GM06990 (cell line): ENCODE results near the gene RPL22L1.
"Not testable (repeated sequence)": the region's sequence is repeated elsewhere in the genome, so short reads cannot be mapped to it uniquely, and the experiment has no call there.

Source experiments
- DNase-seq: peaks from one replicate; pipeline ENCODE4 v3.0.0-alpha.2; 2011; ENCODE audit not compliant: insufficient read length; ENCODE audit errors: extremely low read depth
- H3K27me3 ChIP-seq: replicated peaks from 2 replicates; pipeline ENCODE4 v1.6.0; 2011; ENCODE audit warnings: low read length; ENCODE audit not compliant: control insufficient read depth, insufficient read depth
- H3K36me3 ChIP-seq: 2 replicates; pipeline ENCODE4 v1.5.1; 2011; ENCODE audit warnings: low read length; ENCODE audit not compliant: control insufficient read depth, insufficient read depth
- H3K4me3 ChIP-seq: replicated peaks from 2 replicates; pipeline ENCODE4 v1.5.1; 2011; ENCODE audit warnings: low read depth, mild to moderate bottlenecking, control low read depth, low read length
- CTCF ChIP-seq: IDR thresholded peaks from 2 replicates; pipeline ENCODE4 v1.5.1; 2011; ENCODE audit warnings: low read length, control low read depth, mild to moderate bottlenecking, inconsistent platforms; ENCODE audit not compliant: insufficient read depth, poor library complexity, severe bottlenecking

Gene RPL22L1

GRCh38 chr3:170903123-170903522, 33.1 kb upstream of the RPL22L1 start:
- H3K36me3 ChIP-seq: no peaks in the 10 kb centered on the region
- no peak for DNase-seq
- no peak for TF ChIP-seq CTCF
- no peaks in the 10 kb centered on the region for H3K27me3 ChIP-seq
- no peak overlapping the region for H3K4me3 ChIP-seq

- Histone ChIP-seq H3K27me3 (no peaks in the 10 kb centered on the region), H3K4me3 (no peak overlapping the region), H3K36me3 (no peaks in the 10 kb centered on the region)
- no peak for TF ChIP-seq CTCF
- no peak for DNase-seq
Measured at GRCh38 chr3:170899455-170899854, 29.5 kb upstream of the RPL22L1 start.

GRCh38 chr3:170897978-170898377, 28.0 kb upstream of the RPL22L1 start:
- no peak for TF ChIP-seq CTCF
- Histone ChIP-seq H3K4me3 (no peak overlapping the region), H3K36me3 (no peaks in the 10 kb centered on the region), H3K27me3 (no peaks in the 10 kb centered on the region)
- no peak for DNase-seq

GRCh38 chr3:170897199-170897598, 27.2 kb upstream of the RPL22L1 start:
- DNase-seq, H3K27me3 ChIP-seq, H3K36me3 ChIP-seq, H3K4me3 ChIP-seq: not testable (repeated sequence)

- Histone ChIP-seq H3K4me3 (no peak overlapping the region), H3K36me3 (no peaks in the 10 kb centered on the region), H3K27me3 (no peaks in the 10 kb centered on the region)
- DNase-seq: no peak
- TF ChIP-seq CTCF: no peak
Measured at GRCh38 chr3:170896781-170897180, 26.8 kb upstream of the RPL22L1 start.

GRCh38 chr3:170896333-170896732, 26.3 kb upstream of the RPL22L1 start:
- not testable (repeated sequence) for H3K4me3 ChIP-seq, H3K27me3 ChIP-seq, H3K36me3 ChIP-seq, DNase-seq

GRCh38 chr3:170893895-170894294, 23.9 kb upstream of the RPL22L1 start:
- Histone ChIP-seq H3K27me3 (no peaks in the 10 kb centered on the region), H3K4me3 (no peak overlapping the region), H3K36me3 (no peaks in the 10 kb centered on the region)
- DNase-seq: no peak
- no peak for TF ChIP-seq CTCF
